HEK293T (cell line): ENCODE measurements around the gene JAK1.

Source experiments
- CTCF ChIA-PET: fragments of 350-600 bp; formaldehyde crosslinking; extraction: SDS; loops from one replicate; lab custom pipeline; 2021; ENCODE audit warnings: antibody characterized with exemption, inconsistent platforms; lab: Yijun Ruan, JAX
- POLR2A ChIA-PET: fragments of 350-600 bp; formaldehyde crosslinking; extraction: SDS; loops from one replicate; lab custom pipeline; 2020; ENCODE audit warnings: antibody characterized with exemption, inconsistent platforms; lab: Yijun Ruan, JAX
- DNase-seq: peaks from one replicate; pipeline ENCODE4 v3.0.0; 2012; ENCODE audit warnings: mixed read lengths; ENCODE audit errors: extremely low spot score
- ARNT ChIP-seq: fragments of 450-650 bp; IDR thresholded peaks from 2 replicates; pipeline ENCODE4 v1.6.1; 2017; ENCODE audit warnings: mild to moderate bottlenecking
- BHLHE40 ChIP-seq: fragments of 450-650 bp; IDR thresholded peaks from 2 replicates; pipeline ENCODE4 v1.6.1; 2016; ENCODE audit warnings: mild to moderate bottlenecking, moderate library complexity, borderline replicate concordance
- CTBP1 ChIP-seq: fragments of 450-650 bp; IDR thresholded peaks from 2 replicates; pipeline ENCODE4 v1.6.1; 2016; ENCODE audit warnings: borderline replicate concordance
- ELF4 ChIP-seq: fragments of 450-650 bp; IDR thresholded peaks from 2 replicates; pipeline ENCODE4 v1.6.1; 2017; ENCODE audit warnings: antibody characterized with exemption
- FOXA1 ChIP-seq: fragments of 450-650 bp; IDR thresholded peaks from 2 replicates; pipeline ENCODE4 v1.6.1; 2016; ENCODE audit warnings: mild to moderate bottlenecking
- FOXK2 ChIP-seq: fragments of 450-650 bp; IDR thresholded peaks from 2 replicates; pipeline ENCODE4 v1.6.1; 2016; ENCODE audit warnings: mild to moderate bottlenecking
- FOXM1 ChIP-seq: fragments of 450-650 bp; IDR thresholded peaks from 2 replicates; pipeline ENCODE4 v1.6.1; 2017; ENCODE audit warnings: mild to moderate bottlenecking, borderline replicate concordance
- HDGF ChIP-seq: fragments of 450-650 bp; IDR thresholded peaks from 2 replicates; pipeline ENCODE4 v1.6.1; 2017; ENCODE audit warnings: antibody characterized with exemption, borderline replicate concordance
- L3MBTL2 ChIP-seq: fragments of 450-650 bp; conservative IDR thresholded peaks from 2 replicates; pipeline ENCODE4 v1.6.1; 2016; ENCODE audit warnings: mild to moderate bottlenecking
- LEF1 ChIP-seq: fragments of 450-650 bp; IDR thresholded peaks from 2 replicates; pipeline ENCODE4 v1.6.1; 2017; ENCODE audit warnings: mild to moderate bottlenecking, borderline replicate concordance
- NFRKB ChIP-seq: fragments of 450-650 bp; IDR thresholded peaks from 2 replicates; pipeline ENCODE4 v1.6.1; 2016; ENCODE audit warnings: mild to moderate bottlenecking, moderate library complexity
- PKNOX1 ChIP-seq: fragments of 450-650 bp; IDR thresholded peaks from 2 replicates; pipeline ENCODE4 v1.6.1; 2016
- SP1 ChIP-seq: fragments of 450-650 bp; IDR thresholded peaks from 2 replicates; pipeline ENCODE4 v1.6.1; 2017
- SUZ12 ChIP-seq: fragments of 450-650 bp; IDR thresholded peaks from 2 replicates; pipeline ENCODE4 v1.6.1; 2016; ENCODE audit warnings: mild to moderate bottlenecking
- TARDBP ChIP-seq: fragments of 450-650 bp; IDR thresholded peaks from 2 replicates; pipeline ENCODE4 v1.6.1; 2016
- ZNF384 ChIP-seq: fragments of 450-650 bp; IDR thresholded peaks from 2 replicates; pipeline ENCODE4 v1.6.1; 2016

Gene JAK1

GRCh38 chr1:64848136-64848535, 118.2 kb downstream of the JAK1 start:
- TF ChIP-seq SP1 (no peak), ZNF384 (no peak), ELF4 (no peak), ARNT (no peak), FOXK2 (no peak), BHLHE40 (no peak), PKNOX1 (no peak), FOXA1 (no peak), NFRKB (no peak), L3MBTL2 (no peak)
- DNase-seq: no peak
- ChIA-PET CTCF (no interaction called here), POLR2A (no interaction called here)

- DNase-seq: no peak
- ChIA-PET POLR2A (no interaction called here), CTCF (no interaction called here)
- TF ChIP-seq FOXA1 (no peak), PKNOX1 (no peak)
These were observed 118.7 kb downstream of the JAK1 start for GRCh38 chr1:64847666-64848065.

- ChIA-PET CTCF (no interaction called here), POLR2A (no interaction called here)
- no peak for DNase-seq
- TF ChIP-seq ARNT: no peak
- no peak for TF ChIP-seq SP1
- TF ChIP-seq SUZ12: no peak
- no peak for TF ChIP-seq ELF4
- TF ChIP-seq FOXK2: no peak
- no peak for TF ChIP-seq ZNF384
- TF ChIP-seq FOXM1: no peak
- no peak for TF ChIP-seq BHLHE40
- TF ChIP-seq FOXA1: no peak
- no peak for TF ChIP-seq NFRKB
- no peak for TF ChIP-seq TARDBP
- no peak for TF ChIP-seq L3MBTL2
- no peak for TF ChIP-seq CTBP1
These were observed 119.5 kb downstream of the JAK1 start for GRCh38 chr1:64846573-64847430.

GRCh38 chr1:64845831-64846425, 120.4 kb downstream of the JAK1 start:
- POLR2A ChIA-PET: no interaction called here
- CTCF ChIA-PET: no interaction called here

GRCh38 chr1:64844609-64845008, 121.7 kb downstream of the JAK1 start:
- TF ChIP-seq SUZ12 (no peak), TARDBP (no peak), HDGF (no peak), LEF1 (no peak), SP1 (no peak), PKNOX1 (no peak), BHLHE40 (no peak), ARNT (no peak), NFRKB (no peak), ELF4 (no peak)
- ChIA-PET CTCF (no interaction called here), POLR2A (no interaction called here)
- DNase-seq: no peak

More at GRCh38 chr1:64845831-64846425, 120.4 kb downstream of the JAK1 start:
- TF ChIP-seq FOXA1: no peak
- TF ChIP-seq FOXM1: no peak
- TF ChIP-seq ZNF384: no peak
- no peak for TF ChIP-seq ELF4
- no peak for TF ChIP-seq ARNT
- no peak for TF ChIP-seq FOXK2
- no peak for TF ChIP-seq SUZ12
- no peak for TF ChIP-seq SP1
- no peak for TF ChIP-seq NFRKB
- no peak for TF ChIP-seq PKNOX1
- no peak for TF ChIP-seq BHLHE40
- no peak for TF ChIP-seq TARDBP
- no peak for TF ChIP-seq HDGF
- TF ChIP-seq L3MBTL2: no peak
- no peak for TF ChIP-seq LEF1
- DNase-seq: no peak

- CTCF ChIA-PET: no interaction called here
- no peak for DNase-seq
- TF ChIP-seq FOXM1: no peak
- TF ChIP-seq FOXK2: no peak
- TF ChIP-seq ARNT: no peak
- no peak for TF ChIP-seq SUZ12
- no peak for TF ChIP-seq HDGF
- no peak for TF ChIP-seq ZNF384
- no peak for TF ChIP-seq TARDBP
- no peak for TF ChIP-seq PKNOX1
- no peak for TF ChIP-seq NFRKB
- TF ChIP-seq L3MBTL2: no peak
- no peak for TF ChIP-seq SP1
- no peak for TF ChIP-seq ELF4
- TF ChIP-seq LEF1: no peak
- no peak for TF ChIP-seq FOXA1
- no peak for TF ChIP-seq BHLHE40
- POLR2A ChIA-PET: no interaction called here
These were observed 122.2 kb downstream of the JAK1 start for GRCh38 chr1:64844175-64844574.
